Activated CD4-positive, alpha-beta T cell treated with anti-CD3 and anti-CD28 coated beads, Interleukin-2, amount 50 U/mL, for 16 hours (primary cell): ENCODE data around the gene GSG1L.

Experiments
- DNase-seq: peaks from one replicate; pipeline ENCODE4 v3.0.0-alpha.2; 2020

GSG1L gene

GRCh38 chr16:28063591-28064061 is at the start of gene GSG1L:
TSS of gene GSG1L (minus strand) at chr16:28063714. CDS start at chr16:28063424, 290 bp downstream.
- DNase-seq: no peak

- peak; percentile 80 for DNase-seq
Measured at GRCh38 chr16:28112908-28113307, 49.4 kb upstream of the GSG1L start.

- DNase-seq: no peak
Measured at GRCh38 chr16:28110977-28111376, 47.5 kb upstream of the GSG1L start.

GRCh38 chr16:28110479-28110878 is 47.0 kb upstream of the GSG1L start:
- no peak for DNase-seq

- DNase-seq: no peak
Measured at GRCh38 chr16:28110074-28110473, 46.6 kb upstream of the GSG1L start.

GRCh38 chr16:28108590-28109247 is 45.2 kb upstream of the GSG1L start:
- no peak for DNase-seq

- no peak for DNase-seq
Measured at GRCh38 chr16:28107232-28107631, 43.7 kb upstream of the GSG1L start.

- no peak for DNase-seq
Measured at GRCh38 chr16:28106467-28107215, 43.1 kb upstream of the GSG1L start.

- no peak for DNase-seq
Measured at GRCh38 chr16:28105954-28106353, 42.4 kb upstream of the GSG1L start.

GRCh38 chr16:28105297-28105696 is 41.8 kb upstream of the GSG1L start:
- no peak for DNase-seq

GRCh38 chr16:28104404-28104803 is 40.9 kb upstream of the GSG1L start:
- DNase-seq: no peak

- no peak for DNase-seq
Measured at GRCh38 chr16:28103516-28104170, 40.1 kb upstream of the GSG1L start.

- no peak for DNase-seq
Measured at GRCh38 chr16:28101533-28101890, 38.0 kb upstream of the GSG1L start.

- no peak for DNase-seq
Measured at GRCh38 chr16:28100810-28101532, 37.5 kb upstream of the GSG1L start.

- DNase-seq: no peak
Measured at GRCh38 chr16:28098959-28099945, 35.7 kb upstream of the GSG1L start.

- no peak for DNase-seq
Measured at GRCh38 chr16:28098171-28098958, 34.9 kb upstream of the GSG1L start.

GRCh38 chr16:28096983-28097899 is 33.7 kb upstream of the GSG1L start:
- no peak for DNase-seq

GRCh38 chr16:28093385-28093725 is 29.8 kb upstream of the GSG1L start:
- DNase-seq: no peak

- no peak for DNase-seq
Measured at GRCh38 chr16:28092721-28093384, 29.3 kb upstream of the GSG1L start.

- no peak for DNase-seq
Measured at GRCh38 chr16:28091656-28092055, 28.1 kb upstream of the GSG1L start.
